SK-N-SH (cell line): Measurements from ENCODE around the gene EVA1B. TPM values are rescaled to one million over a fixed set of nuclear protein-coding genes. Genes with fewer than 3 reads are reported as not detected.

ENCODE experiments used
- CTCF ChIA-PET: fragments of 300-600, 350-600 bp; formaldehyde crosslinking; extraction: SDS; loops from one replicate; lab custom pipeline; 2021; lab: Yijun Ruan, JAX
- POLR2A ChIA-PET: fragments of 350-600 bp; sonication (Branson Sonifier 250); formaldehyde crosslinking; extraction: SDS; loops from one replicate; lab custom pipeline; 2020; ENCODE audit warnings: antibody characterized with exemption, inconsistent platforms; lab: Yijun Ruan, JAX
- DNase-seq: peaks from one replicate; pipeline ENCODE4 v3.0.0; 2012
- H2AFZ ChIP-seq: fragments of 200-600 bp; sonication (generic); 2 replicates; pipeline ENCODE4 v1.8.1; 2016; ENCODE audit warnings: antibody characterized with exemption, mild to moderate bottlenecking, low read depth
- H3F3A ChIP-seq: fragments of 200-600 bp; sonication (generic); replicated peaks from 2 replicates; pipeline ENCODE3; 2016; ENCODE audit warnings: antibody characterized with exemption, mild to moderate bottlenecking; ENCODE audit not compliant: insufficient read depth
- H3K27ac ChIP-seq, 2 experiments: fragments of 200-500 bp in 1 of 2; fragments of 200-600 bp in 1 of 2; sonication (Bioruptor generic) in 1 of 2; sonication (generic), shearing (Covaris generic) in 1 of 2; 2 replicates each; pipeline versions ENCODE4 v1.5.1 to v1.6.1; 2014 to 2016; ENCODE audit warnings: low read depth in 2 of 2, inconsistent platforms in 1 of 2, low read length in 1 of 2, mild to moderate bottlenecking in 1 of 2, mixed read lengths in 1 of 2
- H3K27me3 ChIP-seq: fragments of 200-600 bp; sonication (generic), shearing (Covaris generic); 2 replicates; pipeline ENCODE4 v1.6.1; 2016; ENCODE audit warnings: mixed run types; ENCODE audit not compliant: insufficient read depth
- H3K36me3 ChIP-seq, 2 experiments: fragments of 200-500 bp in 1 of 2; fragments of 200-600 bp in 1 of 2; sonication (Bioruptor generic) in 1 of 2; sonication (generic) in 1 of 2; replicated peaks in 1 of 2; 2 replicates each; pipeline versions ENCODE3 to v1.5.1; 2014 to 2016; ENCODE audit warnings: low read length in 1 of 2, mild to moderate bottlenecking in 1 of 2; ENCODE audit not compliant: insufficient read depth in 2 of 2, control insufficient read depth in 1 of 2
- H3K4me1 ChIP-seq, 2 experiments: fragments of 200-500 bp in 1 of 2; fragments of 200-600 bp in 1 of 2; sonication (Bioruptor generic) in 1 of 2; sonication (generic), shearing (Covaris generic) in 1 of 2; 2 replicates each; pipeline versions ENCODE4 v1.5.1 to v1.6.1; 2014 to 2016; ENCODE audit warnings: low read depth in 1 of 2, low read length in 1 of 2, mixed run types in 1 of 2; ENCODE audit not compliant: insufficient read depth in 2 of 2, control insufficient read depth in 1 of 2
- H3K4me2 ChIP-seq: fragments of 200-600 bp; sonication (generic), shearing (Covaris generic); 2 replicates; pipeline ENCODE4 v1.6.1; 2017; ENCODE audit warnings: mixed run types
- H3K4me3 ChIP-seq, 2 experiments: fragments of 200-500 bp in 1 of 2; fragments of 200-600 bp in 1 of 2; sonication (Bioruptor generic) in 1 of 2; sonication (generic), shearing (Covaris generic) in 1 of 2; 2 replicates each; pipeline versions ENCODE4 v1.5.1 to v1.8.1; 2014 to 2016; ENCODE audit warnings: low read depth in 2 of 2, inconsistent platforms in 1 of 2, low read length in 1 of 2, mild to moderate bottlenecking in 1 of 2, mixed read lengths in 1 of 2, moderate library complexity in 1 of 2
- H3K79me2 ChIP-seq: fragments of 200-600 bp; sonication (generic); 2 replicates; pipeline ENCODE4 v1.8.1; 2017; ENCODE audit warnings: mild to moderate bottlenecking; ENCODE audit not compliant: insufficient read depth
- H3K9ac ChIP-seq: fragments of 200-600 bp; sonication (generic); 2 replicates; pipeline ENCODE4 v1.6.1; 2017; ENCODE audit warnings: mixed run types
- H3K9me2 ChIP-seq: fragments of 200-600 bp; sonication (generic); 2 replicates; pipeline ENCODE4 v1.6.1; 2017; ENCODE audit warnings: mixed run types
- H3K9me3 ChIP-seq: fragments of 200-600 bp; sonication (generic); 2 replicates; pipeline ENCODE4 v1.6.1; 2017; ENCODE audit warnings: mixed run types, mild to moderate bottlenecking, moderate library complexity
- H4K20me1 ChIP-seq: fragments of 200-600 bp; sonication (generic); 2 replicates; pipeline ENCODE4 v1.6.1; 2017; ENCODE audit warnings: mild to moderate bottlenecking, mixed run types; ENCODE audit not compliant: insufficient read depth
- CHD2 ChIP-seq: fragments of 150-350 bp; IDR thresholded peaks from 2 replicates; pipeline ENCODE4 v1.6.1; 2018; ENCODE audit warnings: low read length; ENCODE audit not compliant: partially characterized antibody
- EP300 ChIP-seq, 2 experiments: IDR thresholded peaks; 2 replicates each; pipeline versions ENCODE4 v1.4.0 to v1.6.1; 2012; ENCODE audit warnings: borderline replicate concordance in 1 of 2, low read depth in 1 of 2, low read length in 1 of 2
- FOXJ3 ChIP-seq: sonication (generic); formaldehyde crosslinking; IDR thresholded peaks from 2 replicates; pipeline ENCODE4 v1.5.1; 2020; ENCODE audit warnings: mild to moderate bottlenecking, missing genetic modification reagents
- FOXM1 ChIP-seq: IDR thresholded peaks from 2 replicates; pipeline ENCODE4 v1.4.0; 2012; ENCODE audit warnings: low read depth, mild to moderate bottlenecking
- GABPA ChIP-seq: IDR thresholded peaks from 2 replicates; pipeline ENCODE4 v1.4.0; 2012; ENCODE audit warnings: low read depth, mild to moderate bottlenecking
- GATA2 ChIP-seq: sonication (generic); formaldehyde crosslinking; IDR thresholded peaks from 2 replicates; pipeline ENCODE4 v1.5.0; 2020; ENCODE audit warnings: mild to moderate bottlenecking, missing genetic modification reagents
- IRF3 ChIP-seq: fragments of 150-350 bp; IDR thresholded peaks from 2 replicates; pipeline ENCODE4 v1.6.1; 2016; ENCODE audit warnings: mild to moderate bottlenecking, low read depth, low read length
- MEF2A ChIP-seq: IDR thresholded peaks from 2 replicates; pipeline ENCODE4 v1.4.0; 2012; ENCODE audit warnings: low read depth, borderline replicate concordance
- NFIC ChIP-seq: IDR thresholded peaks from 2 replicates; pipeline ENCODE4 v1.4.0; 2012; ENCODE audit warnings: borderline replicate concordance
- NRF1 ChIP-seq: IDR thresholded peaks from 2 replicates; pipeline ENCODE4 v1.6.1; 2012; ENCODE audit warnings: low read depth, mild to moderate bottlenecking, low read length
- PBX3 ChIP-seq: IDR thresholded peaks from 2 replicates; pipeline ENCODE4; 2012
- RAD21 ChIP-seq: IDR thresholded peaks from 2 replicates; pipeline ENCODE4 v1.6.1; 2012; ENCODE audit warnings: mild to moderate bottlenecking, low read length
- RCOR1 ChIP-seq: fragments of 150-350 bp; IDR thresholded peaks from 2 replicates; pipeline ENCODE4 v1.6.1; 2017; ENCODE audit warnings: antibody characterized with exemption, low read length
- REST ChIP-seq: IDR thresholded peaks from 2 replicates; pipeline ENCODE4 v1.6.1; 2012; ENCODE audit warnings: mild to moderate bottlenecking, low read depth, low read length, moderate library complexity
- RXRA ChIP-seq: IDR thresholded peaks from 2 replicates; pipeline ENCODE4 v1.4.0; 2012; ENCODE audit warnings: low read depth, mild to moderate bottlenecking, borderline replicate concordance
- SMC3 ChIP-seq: IDR thresholded peaks from 2 replicates; pipeline ENCODE4 v1.6.1; 2012; ENCODE audit warnings: low read depth, low read length, improper control_type of control experiment
- TCF12 ChIP-seq: IDR thresholded peaks from 2 replicates; pipeline ENCODE4 v1.4.0; 2012
- TEAD4 ChIP-seq: IDR thresholded peaks from 2 replicates; pipeline ENCODE4 v1.4.0; 2012; ENCODE audit warnings: mild to moderate bottlenecking, borderline replicate concordance; ENCODE audit not compliant: insufficient read depth
- WGBS: methylation state at CpG from one replicate; pipeline ENCODE4 v1.1.6; 2017; ENCODE audit warnings: low lambda C conversion rate; 5-methylcytosine and 5-hydroxymethylcytosine counted together
- polyA plus RNA-seq, 3 experiments: library from polyadenylated mRNA; depleted of rRNA; stranded (reverse); fragments of >200 nt; gene quantifications; 2 replicates each; pipeline ENCODE4 v1.2.3, GENCODE V29; 2012
- TF ChIP-seq, protein P1 (sequence below): fragments of 200-600 bp; sonication (generic); IDR thresholded peaks from 2 replicates; pipeline ENCODE4 v1.6.1; 2017; ENCODE audit warnings: antibody characterized with exemption, mild to moderate bottlenecking, moderate library complexity

EVA1B gene
- polyA plus RNA-seq, 1 of the 3 experiments (the other 2 are of a cell fraction) = 38.9 TPM

DNA sequence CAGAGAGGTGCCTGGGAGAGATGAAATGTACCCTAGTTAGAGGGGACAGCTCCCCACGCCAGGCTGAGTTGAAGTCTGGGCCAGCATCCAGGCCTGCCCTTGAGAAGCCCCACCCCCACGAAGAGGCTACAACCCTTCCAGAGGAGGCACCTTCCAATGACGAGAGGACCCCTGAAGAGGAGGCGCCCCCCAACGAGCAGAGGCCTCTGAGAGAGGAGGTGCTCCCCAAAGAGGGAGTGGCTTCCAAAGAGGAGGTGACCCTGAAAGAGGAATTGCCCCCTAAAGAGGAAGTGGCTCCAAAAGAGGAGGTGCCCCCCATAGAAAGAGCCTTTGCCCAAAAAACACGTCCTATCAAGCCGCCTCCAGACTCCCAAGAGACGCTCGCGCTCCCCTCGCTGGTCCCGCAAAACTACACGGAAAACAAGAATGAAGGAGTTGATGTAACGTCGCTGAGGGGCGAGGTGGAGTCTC is 3.1 kb downstream of the EVA1B start (continued):
- no peak for TF ChIP-seq RXRA
- TF ChIP-seq IRF3 = no peak
- no peak for TF ChIP-seq MEF2A
- no peak for TF ChIP-seq NRF1
- TF ChIP-seq FOXJ3 (CRISPR knock-in tag) = no peak
- TF ChIP-seq NFIC = no peak
- TF ChIP-seq RAD21 = no peak
- TF ChIP-seq CHD2 = no peak
- TF ChIP-seq, all 33 proteins: peak for 0

GRCh38 chr1:36309397-36309796 is 14.0 kb downstream of the EVA1B start:
- CTCF ChIA-PET = interaction anchor here (1.0 to 2.5 kb wide), 3 partner anchors 10 to 160 kb away, joined by 3 to 8 read pairs (median 4); partner anchors contain the start of gene TRAPPC3
- no peaks in the 10 kb centered on the region for H3K27me3 ChIP-seq
- H2AFZ ChIP-seq = no peak overlapping the region
- H3K79me2 ChIP-seq = no peaks in the 10 kb centered on the region
- POLR2A ChIA-PET = no interaction called here
- peaks cover 19% of the 10 kb centered on the region for H3F3A ChIP-seq
- no peaks in the 10 kb centered on the region for H3K9me3 ChIP-seq
- no peak overlapping the region for H3K4me2 ChIP-seq
- 94% methylated on average over 7 of the region's 7 CpGs for WGBS
- TF ChIP-seq REST = no peak
- TF ChIP-seq MEF2A = no peak
- no peak for TF ChIP-seq GATA2 (CRISPR knock-in tag)
- TF ChIP-seq EP300 (IDR thresholded peaks at IDR 0.05; ENCODE audit: borderline replicate concordance in 1 of 2, low read depth in 1 of 2, low read length in 1 of 2) = no peak
- no peak for TF ChIP-seq GABPA
- TF ChIP-seq TEAD4 = no peak
- no peak for TF ChIP-seq TCF12
- no peak for TF ChIP-seq SMC3
- TF ChIP-seq, protein P1, sequence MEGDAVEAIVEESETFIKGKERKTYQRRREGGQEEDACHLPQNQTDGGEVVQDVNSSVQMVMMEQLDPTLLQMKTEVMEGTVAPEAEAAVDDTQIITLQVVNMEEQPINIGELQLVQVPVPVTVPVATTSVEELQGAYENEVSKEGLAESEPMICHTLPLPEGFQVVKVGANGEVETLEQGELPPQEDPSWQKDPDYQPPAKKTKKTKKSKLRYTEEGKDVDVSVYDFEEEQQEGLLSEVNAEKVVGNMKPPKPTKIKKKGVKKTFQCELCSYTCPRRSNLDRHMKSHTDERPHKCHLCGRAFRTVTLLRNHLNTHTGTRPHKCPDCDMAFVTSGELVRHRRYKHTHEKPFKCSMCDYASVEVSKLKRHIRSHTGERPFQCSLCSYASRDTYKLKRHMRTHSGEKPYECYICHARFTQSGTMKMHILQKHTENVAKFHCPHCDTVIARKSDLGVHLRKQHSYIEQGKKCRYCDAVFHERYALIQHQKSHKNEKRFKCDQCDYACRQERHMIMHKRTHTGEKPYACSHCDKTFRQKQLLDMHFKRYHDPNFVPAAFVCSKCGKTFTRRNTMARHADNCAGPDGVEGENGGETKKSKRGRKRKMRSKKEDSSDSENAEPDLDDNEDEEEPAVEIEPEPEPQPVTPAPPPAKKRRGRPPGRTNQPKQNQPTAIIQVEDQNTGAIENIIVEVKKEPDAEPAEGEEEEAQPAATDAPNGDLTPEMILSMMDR = no peak
- no peak for TF ChIP-seq FOXM1
- TF ChIP-seq PBX3 = no peak
- TF ChIP-seq RCOR1 = no peak
- TF ChIP-seq NFIC = no peak
- TF ChIP-seq, all 33 proteins: peak for 0
- DNase-seq = no peak
- Histone ChIP-seq H3K27ac (no peak overlapping the region), H4K20me1 (no peaks in the 10 kb centered on the region), H3K4me1 (peaks cover 0 to 12% of the 10 kb centered on the region in 2 experiments; a peak in 2 of 4 replicates), H3K9ac (no peak overlapping the region), H3K4me3 (no peak overlapping the region), H3K9me2 (no peaks in the 10 kb centered on the region), H3K36me3 (peaks cover 6 to 50% of the 10 kb centered on the region in 2 experiments)
